AG09319 (cell line): Measurements from ENCODE around the gene HAPLN3.

Experiments
- DNase-seq: peaks from one replicate; pipeline ENCODE4 v3.0.0-alpha.2; 2010; ENCODE audit warnings: low read depth; ENCODE audit errors: extremely low read depth
- CTCF ChIP-seq: IDR thresholded peaks from 2 replicates; pipeline ENCODE4 v1.5.1; 2011; ENCODE audit warnings: low read depth, mild to moderate bottlenecking, inconsistent platforms, low read length, moderate library complexity

Gene HAPLN3

GRCh38 chr15:88908123-88908522, 12.8 kb upstream of the HAPLN3 start:
- no peak for DNase-seq
- TF ChIP-seq CTCF = no peak

GRCh38 chr15:88907111-88907510, 11.8 kb upstream of the HAPLN3 start:
- TF ChIP-seq CTCF = no peak
- DNase-seq = no peak

- no peak for DNase-seq
- TF ChIP-seq CTCF = no peak
Measured at GRCh38 chr15:88906551-88906950, 11.2 kb upstream of the HAPLN3 start.

- DNase-seq = no peak
- TF ChIP-seq CTCF = no peak
Measured at GRCh38 chr15:88906130-88906529, 10.8 kb upstream of the HAPLN3 start.

- DNase-seq = no peak
- TF ChIP-seq CTCF = no peak
Measured at GRCh38 chr15:88905576-88905975, 10.2 kb upstream of the HAPLN3 start.

- peak; percentile 99 for TF ChIP-seq CTCF
- DNase-seq = no peak
Measured at GRCh38 chr15:88904624-88905327, 9.4 kb upstream of the HAPLN3 start.

GRCh38 chr15:88904257-88904623, 8.9 kb upstream of the HAPLN3 start:
- no peak for TF ChIP-seq CTCF

More at GRCh38 chr15:88904257-88904623, 8.9 kb upstream of the HAPLN3 start:
- DNase-seq = no peak
